K562 (cell line): ENCODE results near the gene MEF2B. TPM values are rescaled to one million over a fixed set of nuclear protein-coding genes. Genes with fewer than 3 reads are reported as not detected.

Experiments
- ATAC-seq: fragments of 200-7000 bp; cut with Tn5 transposase; 3 replicates; pipeline ENCODE4 v1.9.1; 2020; ENCODE audit warnings: moderate library complexity
- BruUV-seq: library from RNA; stranded (reverse); fragments of 400-500 nt; replicated peaks from 2 replicates; lab custom pipeline; 2021; lab: Mats Ljungman, UMichigan
- CTCF ChIA-PET: fragments of 300-600 bp; formaldehyde crosslinking; extraction: SDS; loops from one replicate; lab custom pipeline; 2021; ENCODE audit warnings: low intra/inter-chr PET ratio; lab: Yijun Ruan, JAX
- POLR2A ChIA-PET: fragments of 300-600, 350-650 bp; sonication (Branson Sonifier 250); formaldehyde crosslinking; extraction: SDS; loops from one replicate; lab custom pipeline; 2021; ENCODE audit warnings: antibody characterized with exemption, inconsistent platforms; lab: Yijun Ruan, JAX
- DNase-seq, 4 experiments: peaks; one replicate each; pipeline versions ENCODE4 v3.0.0 to v3.0.0-alpha.2; 2011 to 2018; ENCODE audit warnings: low spot score in 3 of 4, mixed read lengths in 3 of 4; ENCODE audit errors: extremely low read depth in 1 of 4
- FAIRE-seq: peaks from 2 replicates; lab custom pipeline; 2011; peaks lifted over from hg19 to GRCh38; lab: Jason Lieb, UNC
- H2AFZ ChIP-seq: 2 replicates; pipeline ENCODE4 v1.6.0; 2011; ENCODE audit warnings: low read depth, low read length, control low read depth, inconsistent platforms
- H3K27ac ChIP-seq: fragments of 200-600 bp; 3 replicates; pipeline ENCODE4 v1.8.0; 2011; ENCODE audit warnings: low read depth, mild to moderate bottlenecking, control low read depth, inconsistent platforms, low read length, moderate library complexity, mixed read lengths; ENCODE audit errors: extremely low read depth
- H3K27me3 ChIP-seq, 2 experiments: fragments of 300-600 bp in 1 of 2; 2 replicates in 1 of 2; 3 replicates in 1 of 2; pipeline versions ENCODE4 v1.6.0 to v1.8.0; 2011; ENCODE audit warnings: inconsistent platforms in 2 of 2, low read length in 2 of 2, mild to moderate bottlenecking in 1 of 2, mixed read lengths in 1 of 2, moderate library complexity in 1 of 2; ENCODE audit not compliant: control insufficient read depth in 2 of 2, insufficient read depth in 2 of 2
- H3K36me3 ChIP-seq: fragments of 300-600 bp; 3 replicates; pipeline ENCODE4 v1.8.0; 2011; ENCODE audit warnings: mild to moderate bottlenecking, low read length, inconsistent platforms; ENCODE audit not compliant: control insufficient read depth, insufficient read depth
- H3K4me1 ChIP-seq, 2 experiments: fragments of 200-600 bp in 1 of 2; replicated peaks in 1 of 2; 2 replicates in 1 of 2; 3 replicates in 1 of 2; pipeline versions ENCODE4 v1.5.1 to v1.8.0; 2011; ENCODE audit warnings: inconsistent platforms in 2 of 2, low read length in 2 of 2, mild to moderate bottlenecking in 1 of 2, mixed read lengths in 1 of 2, moderate library complexity in 1 of 2; ENCODE audit not compliant: control insufficient read depth in 2 of 2, insufficient read depth in 2 of 2
- H3K4me2 ChIP-seq: 2 replicates; pipeline ENCODE4 v1.6.1; 2011; ENCODE audit warnings: low read length, control low read depth, inconsistent platforms, mixed read lengths; ENCODE audit not compliant: insufficient read depth
- H3K4me3 ChIP-seq: fragments of 200-600 bp; sonication (generic), shearing (Covaris generic); 2 replicates; pipeline ENCODE4 v1.5.1; 2016; ENCODE audit warnings: control low read depth, inconsistent platforms
- H3K79me2 ChIP-seq: fragments of 200-600 bp; 3 replicates; pipeline ENCODE4 v1.8.0; 2011; ENCODE audit warnings: low read length, inconsistent platforms; ENCODE audit not compliant: control insufficient read depth, insufficient read depth
- H3K9ac ChIP-seq, 2 experiments: 2 replicates each; pipeline versions ENCODE4 v1.6.0 to v1.6.1; 2011; ENCODE audit warnings: low read depth in 2 of 2, low read length in 2 of 2, control low read depth in 1 of 2, inconsistent platforms in 1 of 2, mild to moderate bottlenecking in 1 of 2, mixed read lengths in 1 of 2; ENCODE audit not compliant: insufficient read depth in 1 of 2
- H3K9me1 ChIP-seq: one replicate; pipeline ENCODE4 v1.6.0; 2011; ENCODE audit warnings: inconsistent platforms, mild to moderate bottlenecking, low read length, moderate library complexity; ENCODE audit not compliant: control insufficient read depth, insufficient read depth
- H3K9me3 ChIP-seq: replicated peaks from 2 replicates; pipeline ENCODE4 v1.5.1; 2011; ENCODE audit warnings: low read depth, low read length, inconsistent platforms; ENCODE audit not compliant: control insufficient read depth, insufficient read depth
- H4K20me1 ChIP-seq: replicated peaks from 2 replicates; pipeline ENCODE4 v1.6.1; 2011; ENCODE audit warnings: low read length, inconsistent platforms, mixed read lengths; ENCODE audit not compliant: control insufficient read depth, insufficient read depth
- HMG20A ChIP-seq: fragments of 450-650 bp; formaldehyde crosslinking; conservative IDR thresholded peaks from 2 replicates; pipeline ENCODE4 v1.4.0; 2020; ENCODE audit warnings: mild to moderate bottlenecking, mixed read lengths
- MYBL2 ChIP-seq, 2 experiments: fragments of 450-650 bp in 1 of 2; sonication (generic) in 1 of 2; formaldehyde crosslinking in 1 of 2; IDR thresholded peaks; 2 replicates each; pipeline versions ENCODE4 v1.6.1 to v1.8.1; 2017 to 2022; ENCODE audit warnings: borderline replicate concordance in 1 of 2, inconsistent platforms in 1 of 2, low read depth in 1 of 2, mild to moderate bottlenecking in 1 of 2, missing genetic modification reagents in 1 of 2, moderate library complexity in 1 of 2
- NR1H2 ChIP-seq: sonication (generic); formaldehyde crosslinking; IDR thresholded peaks from 2 replicates; pipeline ENCODE4 v1.4.0; 2020; ENCODE audit warnings: mild to moderate bottlenecking, missing genetic modification reagents
- NR3C1 ChIP-seq: sonication (generic); formaldehyde crosslinking; IDR thresholded peaks from 2 replicates; pipeline ENCODE4 v1.8.1; 2022; ENCODE audit warnings: missing genetic modification reagents
- PRMT5 ChIP-seq: sonication (generic); formaldehyde crosslinking; IDR thresholded peaks from 2 replicates; pipeline ENCODE4 v1.5.0; 2020; ENCODE audit warnings: missing genetic modification reagents
- SIN3B ChIP-seq: fragments of 450-650 bp; IDR thresholded peaks from 2 replicates; pipeline ENCODE4 v1.6.1; 2017; ENCODE audit warnings: low read depth, mild to moderate bottlenecking, moderate library complexity
- ZNF23 ChIP-seq: fragments of 250-450 bp; sonication (Bioruptor Pico); IDR thresholded peaks from 2 replicates; pipeline ENCODE4 v1.4.0; 2020; ENCODE audit warnings: mild to moderate bottlenecking
- ZNF561 ChIP-seq: fragments of 450-650 bp; formaldehyde crosslinking; conservative IDR thresholded peaks from 2 replicates; pipeline ENCODE4 v1.4.0; 2020; ENCODE audit warnings: mild to moderate bottlenecking, moderate library complexity
- WGBS: fragments of 100-300 bp; shearing (Covaris generic); methylation state at CpG from one replicate; pipeline ENCODE4 v1.1.6; 2016; ENCODE audit warnings: low coverage, mixed read lengths; ENCODE audit not compliant: insufficient coverage; ENCODE audit errors: missing lambda C conversion rate; 5-methylcytosine and 5-hydroxymethylcytosine counted together
- in situ Hi-C: fragments of 300-500 bp; cut with MboI; formaldehyde crosslinking; loops from 4 replicates; pipeline ENCODE4 v1.15.0; 2018; ENCODE audit warnings: inconsistent platforms, mixed read lengths
- intact Hi-C: fragments of 100-400 bp; cut with micrococcal nuclease; formaldehyde crosslinking; loops from 2 replicates; pipeline ENCODE4 v1.14.2; 2022
- polyA plus RNA-seq, 8 experiments: library from polyadenylated mRNA; depleted of rRNA in 4 of 8; stranded (reverse) in 5 of 8; unstranded in 3 of 8; fragments of >200 nt; fragmentation: Nextera tagmentation in 2 of 8; fragmentation: Illumina TruSeq in 1 of 8; extraction: Ambion mirVana in 2 of 8; extraction: Trizol in 1 of 8; gene quantifications; 2 replicates each; pipeline versions ENCODE4 v1.2.1 to v1.2.3, GENCODE V29; 2011 to 2014; ENCODE audit warnings: inconsistent platforms in 1 of 8, missing spikeins in 1 of 8
- total RNA-seq, 7 experiments: library from RNA; depleted of rRNA in 6 of 7; stranded (reverse); fragments of >200 nt in 6 of 7; fragmentation: Illumina TruSeq in 2 of 7; extraction: Trizol in 2 of 7; gene quantifications; 2 replicates each; pipeline versions ENCODE4 v1.2.1 to v1.2.3, GENCODE V29; 2011 to 2021; ENCODE audit warnings: low replicate concordance in 1 of 7
- TF ChIP-seq, protein P1 (sequence below), 2 experiments: fragments of 450-650 bp; conservative IDR thresholded peaks; 2 replicates each; pipeline ENCODE4 v1.6.1; 2017; ENCODE audit warnings: mild to moderate bottlenecking in 2 of 2, moderate library complexity in 2 of 2
- TF ChIP-seq, protein P2 (sequence below): sonication (generic); formaldehyde crosslinking; IDR thresholded peaks from 2 replicates; pipeline ENCODE4 v1.8.1; 2023; ENCODE audit warnings: mild to moderate bottlenecking, missing genetic modification reagents
- TF ChIP-seq, protein P3 (sequence below): fragments of 450-650 bp; IDR thresholded peaks from 2 replicates; pipeline ENCODE4 v1.6.1; 2014; ENCODE audit warnings: low read depth, mild to moderate bottlenecking, moderate library complexity, borderline replicate concordance

Gene MEF2B
- total and polyA plus RNA-seq, 9 of the 15 experiments (the other 6 are each of a cell fraction or from before 2014, with no cell fraction given): 0.14 to 1.9 (median 0.71) TPM; not detected in 3

DNA sequence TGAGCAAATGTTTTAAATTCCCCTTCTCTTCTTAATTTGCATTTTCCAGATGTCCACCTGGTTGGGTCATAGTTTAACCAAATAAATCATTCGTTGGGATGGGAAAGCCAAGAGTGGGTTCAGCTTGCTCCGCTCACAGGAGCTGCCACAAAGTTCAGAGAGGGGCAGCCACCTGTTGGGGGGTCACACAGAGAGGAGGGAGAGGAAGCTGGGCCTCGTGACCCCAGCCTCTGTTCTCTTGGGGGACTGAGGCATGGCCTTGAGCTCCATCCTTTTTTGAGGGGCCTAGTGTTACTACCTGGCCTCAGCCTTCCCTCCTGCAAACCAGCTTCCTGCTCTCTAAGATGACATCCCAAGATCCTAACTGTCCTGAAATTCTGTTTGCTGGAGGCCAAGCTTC lies 2.5 kb downstream of the MEF2B start:
- H3K4me3 ChIP-seq: no peak overlapping the region

More for the DNA sequence above, 2.5 kb downstream of the MEF2B start:
- Histone ChIP-seq H3K9me3 (no peaks in the 10 kb centered on the region), H3K27me3 (no peaks in the 10 kb centered on the region), H3K4me1 (peaks cover 22 to 27% of the 10 kb centered on the region in 2 experiments; a peak in 4 of 5 replicates), H3K9me1 (no peaks in the 10 kb centered on the region), H2AFZ (no peak overlapping the region), H3K4me2 (no peak overlapping the region), H3K27ac (no peak overlapping the region), H3K9ac (no peak overlapping the region), H4K20me1 (peaks cover 8% of the 10 kb centered on the region), H3K79me2 (no peaks in the 10 kb centered on the region), H3K36me3 (no peaks in the 10 kb centered on the region)
- TF ChIP-seq NR3C1 (CRISPR knock-in tag) (no peak), PRMT5 (CRISPR knock-in tag) (no peak), ZNF561 (CRISPR knock-in tag) (no peak), NR1H2 (no peak), MYBL2 (IDR thresholded peaks at IDR 0.05; ENCODE audit: low read depth) (no peak), MYBL2 (CRISPR knock-in tag; IDR thresholded peaks at IDR 0.05; ENCODE audit: borderline replicate concordance) (no peak), SIN3B (no peak), HMG20A (CRISPR knock-in tag) (no peak), ZNF23 (CRISPR knock-in tag) (no peak)
- TF ChIP-seq, protein P1, sequence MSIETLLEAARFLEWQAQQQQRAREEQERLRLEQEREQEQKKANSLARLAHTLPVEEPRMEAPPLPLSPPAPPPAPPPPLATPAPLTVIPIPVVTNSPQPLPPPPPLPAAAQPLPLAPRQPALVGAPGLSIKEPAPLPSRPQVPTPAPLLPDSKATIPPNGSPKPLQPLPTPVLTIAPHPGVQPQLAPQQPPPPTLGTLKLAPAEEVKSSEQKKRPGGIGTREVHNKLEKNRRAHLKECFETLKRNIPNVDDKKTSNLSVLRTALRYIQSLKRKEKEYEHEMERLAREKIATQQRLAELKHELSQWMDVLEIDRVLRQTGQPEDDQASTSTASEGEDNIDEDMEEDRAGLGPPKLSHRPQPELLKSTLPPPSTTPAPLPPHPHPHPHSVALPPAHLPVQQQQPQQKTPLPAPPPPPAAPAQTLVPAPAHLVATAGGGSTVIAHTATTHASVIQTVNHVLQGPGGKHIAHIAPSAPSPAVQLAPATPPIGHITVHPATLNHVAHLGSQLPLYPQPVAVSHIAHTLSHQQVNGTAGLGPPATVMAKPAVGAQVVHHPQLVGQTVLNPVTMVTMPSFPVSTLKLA (conservative IDR thresholded peaks at IDR 0.05): no peak
- TF ChIP-seq, protein P2, sequence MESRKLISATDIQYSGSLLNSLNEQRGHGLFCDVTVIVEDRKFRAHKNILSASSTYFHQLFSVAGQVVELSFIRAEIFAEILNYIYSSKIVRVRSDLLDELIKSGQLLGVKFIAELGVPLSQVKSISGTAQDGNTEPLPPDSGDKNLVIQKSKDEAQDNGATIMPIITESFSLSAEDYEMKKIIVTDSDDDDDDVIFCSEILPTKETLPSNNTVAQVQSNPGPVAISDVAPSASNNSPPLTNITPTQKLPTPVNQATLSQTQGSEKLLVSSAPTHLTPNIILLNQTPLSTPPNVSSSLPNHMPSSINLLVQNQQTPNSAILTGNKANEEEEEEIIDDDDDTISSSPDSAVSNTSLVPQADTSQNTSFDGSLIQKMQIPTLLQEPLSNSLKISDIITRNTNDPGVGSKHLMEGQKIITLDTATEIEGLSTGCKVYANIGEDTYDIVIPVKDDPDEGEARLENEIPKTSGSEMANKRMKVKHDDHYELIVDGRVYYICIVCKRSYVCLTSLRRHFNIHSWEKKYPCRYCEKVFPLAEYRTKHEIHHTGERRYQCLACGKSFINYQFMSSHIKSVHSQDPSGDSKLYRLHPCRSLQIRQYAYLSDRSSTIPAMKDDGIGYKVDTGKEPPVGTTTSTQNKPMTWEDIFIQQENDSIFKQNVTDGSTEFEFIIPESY: no peak
- TF ChIP-seq, protein P3, sequence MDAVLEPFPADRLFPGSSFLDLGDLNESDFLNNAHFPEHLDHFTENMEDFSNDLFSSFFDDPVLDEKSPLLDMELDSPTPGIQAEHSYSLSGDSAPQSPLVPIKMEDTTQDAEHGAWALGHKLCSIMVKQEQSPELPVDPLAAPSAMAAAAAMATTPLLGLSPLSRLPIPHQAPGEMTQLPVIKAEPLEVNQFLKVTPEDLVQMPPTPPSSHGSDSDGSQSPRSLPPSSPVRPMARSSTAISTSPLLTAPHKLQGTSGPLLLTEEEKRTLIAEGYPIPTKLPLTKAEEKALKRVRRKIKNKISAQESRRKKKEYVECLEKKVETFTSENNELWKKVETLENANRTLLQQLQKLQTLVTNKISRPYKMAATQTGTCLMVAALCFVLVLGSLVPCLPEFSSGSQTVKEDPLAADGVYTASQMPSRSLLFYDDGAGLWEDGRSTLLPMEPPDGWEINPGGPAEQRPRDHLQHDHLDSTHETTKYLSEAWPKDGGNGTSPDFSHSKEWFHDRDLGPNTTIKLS: no peak
- ChIA-PET CTCF (no interaction called here), POLR2A (interaction anchor here (1.0 to 1.4 kb wide), 2 partner anchors 9 to 22 kb away, joined by 3 read pairs; no protein-coding TSS in a partner anchor)
- FAIRE-seq: no peak
- ATAC-seq: no peak
- intact Hi-C loops: no loop called here
- DNase-seq: no peak
- BruUV-seq: no TSS peak
- 57% methylated on average over 3 of the region's 3 CpGs for WGBS
- in situ Hi-C loops: no loop called here
